Thyroid gland (tissue), 4 donors: Measurements from ENCODE around the gene SRGAP1. TPM values are rescaled to one million over a fixed set of nuclear protein-coding genes. Genes with fewer than 3 reads are reported as not detected.

Experiments
- DNase-seq, 2 donors: peaks; one replicate each; pipeline ENCODE4 v3.0.0-alpha.2; 2019
- H3K27ac ChIP-seq, 3 donors: fragments of 200-600 bp; sonication (generic); 1 replicate in 2 of 3; 2 replicates in 1 of 3; pipeline ENCODE4 v1.5.1; 2016 to 2019; ENCODE audit warnings: mild to moderate bottlenecking in 1 of 3, moderate library complexity in 1 of 3
- H3K27me3 ChIP-seq: fragments of 200-600 bp; sonication (generic); one replicate; pipeline ENCODE4 v1.5.1; 2019
- H3K36me3 ChIP-seq, 2 donors: fragments of 200-600 bp; sonication (generic); one replicate each; pipeline ENCODE4 v1.5.1; 2016 to 2019
- H3K4me1 ChIP-seq, 2 donors: fragments of 200-600 bp; sonication (generic); one replicate each; pipeline ENCODE4 v1.5.1; 2017 to 2019
- H3K4me3 ChIP-seq, 3 donors: fragments of 200-600 bp; sonication (generic); replicated peaks in 1 of 3; 1 replicate in 2 of 3; 2 replicates in 1 of 3; pipeline ENCODE4 v1.5.1; 2016; ENCODE audit warnings: mild to moderate bottlenecking in 1 of 3
- H3K9me3 ChIP-seq: fragments of 200-600 bp; sonication (generic); one replicate; pipeline ENCODE4 v1.5.1; 2017
- CTCF ChIP-seq, 6 experiments: fragments of 200-600 bp in 3 of 6; fragments of 450-650 bp in 3 of 6; sonication (generic) in 3 of 6; IDR thresholded peaks; one replicate each; pipeline ENCODE4 v1.5.1; 2016 to 2019; ENCODE audit warnings: antibody characterized with exemption in 6 of 6, mild to moderate bottlenecking in 2 of 6, inconsistent platforms in 1 of 6, moderate library complexity in 1 of 6
- POLR2A ChIP-seq, 2 donors: fragments of 450-650 bp; IDR thresholded peaks; one replicate each; pipeline ENCODE4 v1.6.1; 2017; ENCODE audit warnings: antibody characterized with exemption in 2 of 2, mild to moderate bottlenecking in 2 of 2, moderate library complexity in 1 of 2
- WGBS, 2 donors: methylation state at CpG; one replicate each; pipeline ENCODE4 v1.1.5; 2017; 5-methylcytosine and 5-hydroxymethylcytosine counted together
- intact Hi-C: fragments of 100-400 bp; cut with DNase I; formaldehyde crosslinking; loops from one replicate; pipeline ENCODE4 v1.15.1; 2023
- total RNA-seq, 4 donors: library from RNA; depleted of rRNA; stranded (reverse); fragments of >200 nt; gene quantifications; one replicate each; pipeline ENCODE4 v1.2.3, GENCODE V29; 2016

Gene SRGAP1
- total RNA-seq, 4 donors from 2014 or later: 14.1 to 26.3 (median 20.9) TPM

GRCh38 chr12:63968673-63969072 is 124.2 kb downstream of the SRGAP1 start:
- DNase-seq: peak; percentile 50 to 52
- H3K4me3 ChIP-seq: no peak overlapping the region
- H3K4me1 ChIP-seq: peaks cover 9 to 20% of the 10 kb centered on the region in 2 donors
- WGBS, 2 donors: 62 to 67% methylated on average over 6 of the region's 6 CpGs
- H3K9me3 ChIP-seq: no peaks in the 10 kb centered on the region
- TF ChIP-seq POLR2A (IDR thresholded peaks at IDR 0.05) (no peak), CTCF (IDR thresholded peaks at IDR 0.05) (no peak)
- intact Hi-C loops: no loop called here
- H3K27ac ChIP-seq: no peak overlapping the region
- H3K36me3 ChIP-seq: no peaks in the 10 kb centered on the region
- H3K27me3 ChIP-seq: no peaks in the 10 kb centered on the region

- Histone ChIP-seq H3K4me3 (no peak overlapping the region), H3K9me3 (no peaks in the 10 kb centered on the region), H3K4me1 (no peaks in the 10 kb centered on the region), H3K36me3 (no peaks in the 10 kb centered on the region), H3K27ac (no peak overlapping the region), H3K27me3 (no peaks in the 10 kb centered on the region)
- 93 to 97% methylated on average over 4 of the region's 4 CpGs for WGBS, 2 donors
- TF ChIP-seq POLR2A (IDR thresholded peaks at IDR 0.05) (no peak), CTCF (IDR thresholded peaks at IDR 0.05) (no peak)
- intact Hi-C loops: no loop called here
- no peak for DNase-seq
Measured at GRCh38 chr12:63976902-63977395, 132.4 kb downstream of the SRGAP1 start.

- Histone ChIP-seq H3K4me3 (no peak overlapping the region), H3K27me3 (no peaks in the 10 kb centered on the region), H3K9me3 (no peaks in the 10 kb centered on the region), H3K36me3 (no peaks in the 10 kb centered on the region), H3K27ac (no peak overlapping the region), H3K4me1 (no peaks in the 10 kb centered on the region)
- TF ChIP-seq CTCF (IDR thresholded peaks at IDR 0.05) (no peak), POLR2A (IDR thresholded peaks at IDR 0.05) (no peak)
- intact Hi-C loops: no loop called here
- DNase-seq: no peak
- 74 to 86% methylated on average over 4 of the region's 4 CpGs for WGBS, 2 donors
Measured at GRCh38 chr12:63977441-63977840, 132.9 kb downstream of the SRGAP1 start.

- H3K4me1 ChIP-seq: no peaks in the 10 kb centered on the region
- no peaks in the 10 kb centered on the region for H3K36me3 ChIP-seq
- no peak for TF ChIP-seq CTCF (IDR thresholded peaks at IDR 0.05)
- no peak for TF ChIP-seq POLR2A (IDR thresholded peaks at IDR 0.05)
- no peak overlapping the region for H3K4me3 ChIP-seq
- no peak overlapping the region for H3K27ac ChIP-seq
- no peaks in the 10 kb centered on the region for H3K27me3 ChIP-seq
- 84 to 94% methylated on average over 1 of the region's 1 CpG for WGBS, 2 donors
- no peaks in the 10 kb centered on the region for H3K9me3 ChIP-seq
- intact Hi-C loops: no loop called here
- no peak for DNase-seq
Measured at GRCh38 chr12:63978519-63978918, 134.0 kb downstream of the SRGAP1 start.

GRCh38 chr12:63980211-63980610 is 135.7 kb downstream of the SRGAP1 start:
- Histone ChIP-seq H3K9me3 (no peaks in the 10 kb centered on the region), H3K4me1 (no peaks in the 10 kb centered on the region), H3K4me3 (no peak overlapping the region), H3K27ac (no peak overlapping the region), H3K36me3 (no peaks in the 10 kb centered on the region), H3K27me3 (no peaks in the 10 kb centered on the region)
- whole genome bisulfite sequencing, 2 donors: 91 to 93% methylated on average over 4 of the region's 4 CpGs
- intact Hi-C loops: no loop called here
- no peak for DNase-seq
- TF ChIP-seq POLR2A (IDR thresholded peaks at IDR 0.05): no peak
- TF ChIP-seq CTCF (IDR thresholded peaks at IDR 0.05): no peak
